ENCODE results near the gene CDH4. TPM values are rescaled to one million over a fixed set of nuclear protein-coding genes. Genes with fewer than 3 reads are reported as not detected.

The CDH4 gene
- total RNA-seq, 1 experiment from 2014 or later: not detected

DNA sequence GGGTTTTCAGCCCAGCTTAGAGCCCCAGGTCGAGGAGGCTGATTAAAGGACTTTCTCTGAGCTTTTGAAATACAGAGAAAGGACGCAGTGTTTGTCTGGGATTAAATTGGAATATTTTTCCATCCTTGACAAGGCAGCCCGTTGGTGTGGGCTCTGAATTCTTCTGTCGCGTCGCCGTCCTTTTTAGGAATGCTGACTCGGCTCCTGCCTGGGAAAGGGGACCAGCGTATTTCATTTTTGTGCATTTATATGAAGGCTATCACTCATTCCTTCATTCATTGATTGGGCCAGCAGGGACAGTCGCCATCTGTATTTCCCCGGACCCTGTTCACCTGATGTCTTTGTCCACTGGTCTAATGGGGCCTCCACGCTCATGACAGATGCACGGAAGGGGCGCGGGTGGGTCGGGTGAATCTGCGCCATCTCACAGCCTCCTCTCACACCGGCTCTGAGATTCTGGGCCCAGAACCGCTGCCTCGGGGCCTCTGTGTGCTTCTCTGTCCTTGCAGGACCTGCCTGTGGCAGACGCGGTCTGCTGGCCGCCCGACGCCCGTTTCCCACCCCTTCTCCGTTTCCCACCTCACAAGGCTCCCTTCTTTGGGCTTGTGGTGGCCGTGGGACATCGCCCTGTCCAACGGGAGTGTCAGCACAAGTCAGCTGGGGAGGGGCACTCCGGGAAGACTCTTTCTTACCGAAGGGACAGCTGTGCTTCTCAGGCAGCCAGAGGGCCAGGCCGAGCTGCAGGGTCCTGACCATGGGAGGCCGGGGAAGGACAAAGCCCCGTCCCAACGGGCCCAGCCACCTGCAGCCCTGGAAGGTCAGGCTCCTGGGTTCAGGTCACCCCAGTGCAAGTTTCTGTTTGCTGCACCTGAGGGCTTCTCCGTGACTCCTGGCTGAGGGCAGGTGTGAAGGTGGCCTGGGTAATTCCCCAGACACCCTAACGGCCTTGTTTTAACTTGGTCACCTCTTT, 656.3 kb downstream of the CDH4 start:
- no TSS peak for BruUV-seq (replicated peaks)
- Histone ChIP-seq H3K4me1 (ENCODE audit: control insufficient read depth, insufficient read depth, low read length) (no peaks in the 10 kb centered on the region), H3K9me3 (ENCODE audit: control insufficient read depth, insufficient read depth, low read depth, low read length) (no peaks in the 10 kb centered on the region), H3K27me3 (ENCODE audit: control insufficient read depth, insufficient read depth, low read length) (no peaks in the 10 kb centered on the region), H3K4me3 (ENCODE audit: low read depth in 2 of 2, low read length in 2 of 2) (no peak overlapping the region), H3K27ac (ENCODE audit: low read length) (no peak overlapping the region), H3K36me3 (ENCODE audit: control insufficient read depth, insufficient read depth, low read length) (no peaks in the 10 kb centered on the region)
- TF ChIP-seq, protein P1, sequence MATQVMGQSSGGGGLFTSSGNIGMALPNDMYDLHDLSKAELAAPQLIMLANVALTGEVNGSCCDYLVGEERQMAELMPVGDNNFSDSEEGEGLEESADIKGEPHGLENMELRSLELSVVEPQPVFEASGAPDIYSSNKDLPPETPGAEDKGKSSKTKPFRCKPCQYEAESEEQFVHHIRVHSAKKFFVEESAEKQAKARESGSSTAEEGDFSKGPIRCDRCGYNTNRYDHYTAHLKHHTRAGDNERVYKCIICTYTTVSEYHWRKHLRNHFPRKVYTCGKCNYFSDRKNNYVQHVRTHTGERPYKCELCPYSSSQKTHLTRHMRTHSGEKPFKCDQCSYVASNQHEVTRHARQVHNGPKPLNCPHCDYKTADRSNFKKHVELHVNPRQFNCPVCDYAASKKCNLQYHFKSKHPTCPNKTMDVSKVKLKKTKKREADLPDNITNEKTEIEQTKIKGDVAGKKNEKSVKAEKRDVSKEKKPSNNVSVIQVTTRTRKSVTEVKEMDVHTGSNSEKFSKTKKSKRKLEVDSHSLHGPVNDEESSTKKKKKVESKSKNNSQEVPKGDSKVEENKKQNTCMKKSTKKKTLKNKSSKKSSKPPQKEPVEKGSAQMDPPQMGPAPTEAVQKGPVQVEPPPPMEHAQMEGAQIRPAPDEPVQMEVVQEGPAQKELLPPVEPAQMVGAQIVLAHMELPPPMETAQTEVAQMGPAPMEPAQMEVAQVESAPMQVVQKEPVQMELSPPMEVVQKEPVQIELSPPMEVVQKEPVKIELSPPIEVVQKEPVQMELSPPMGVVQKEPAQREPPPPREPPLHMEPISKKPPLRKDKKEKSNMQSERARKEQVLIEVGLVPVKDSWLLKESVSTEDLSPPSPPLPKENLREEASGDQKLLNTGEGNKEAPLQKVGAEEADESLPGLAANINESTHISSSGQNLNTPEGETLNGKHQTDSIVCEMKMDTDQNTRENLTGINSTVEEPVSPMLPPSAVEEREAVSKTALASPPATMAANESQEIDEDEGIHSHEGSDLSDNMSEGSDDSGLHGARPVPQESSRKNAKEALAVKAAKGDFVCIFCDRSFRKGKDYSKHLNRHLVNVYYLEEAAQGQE (IDR thresholded peaks at IDR 0.05; ENCODE audit: insufficient read depth in 1 of 2, low read depth in 2 of 2, low read length in 1 of 2): no peak
- TF ChIP-seq TCF7L2 (IDR thresholded peaks at IDR 0.05; ENCODE audit: low read depth, low read length) (no peak), SIN3A (IDR thresholded peaks at IDR 0.05; ENCODE audit: borderline replicate concordance, insufficient read depth, low read depth, low read length) (no peak), POLR2AphosphoS5 (IDR thresholded peaks at IDR 0.05; ENCODE audit: low read depth, low read length) (no peak)
- TF ChIP-seq, protein P2, sequence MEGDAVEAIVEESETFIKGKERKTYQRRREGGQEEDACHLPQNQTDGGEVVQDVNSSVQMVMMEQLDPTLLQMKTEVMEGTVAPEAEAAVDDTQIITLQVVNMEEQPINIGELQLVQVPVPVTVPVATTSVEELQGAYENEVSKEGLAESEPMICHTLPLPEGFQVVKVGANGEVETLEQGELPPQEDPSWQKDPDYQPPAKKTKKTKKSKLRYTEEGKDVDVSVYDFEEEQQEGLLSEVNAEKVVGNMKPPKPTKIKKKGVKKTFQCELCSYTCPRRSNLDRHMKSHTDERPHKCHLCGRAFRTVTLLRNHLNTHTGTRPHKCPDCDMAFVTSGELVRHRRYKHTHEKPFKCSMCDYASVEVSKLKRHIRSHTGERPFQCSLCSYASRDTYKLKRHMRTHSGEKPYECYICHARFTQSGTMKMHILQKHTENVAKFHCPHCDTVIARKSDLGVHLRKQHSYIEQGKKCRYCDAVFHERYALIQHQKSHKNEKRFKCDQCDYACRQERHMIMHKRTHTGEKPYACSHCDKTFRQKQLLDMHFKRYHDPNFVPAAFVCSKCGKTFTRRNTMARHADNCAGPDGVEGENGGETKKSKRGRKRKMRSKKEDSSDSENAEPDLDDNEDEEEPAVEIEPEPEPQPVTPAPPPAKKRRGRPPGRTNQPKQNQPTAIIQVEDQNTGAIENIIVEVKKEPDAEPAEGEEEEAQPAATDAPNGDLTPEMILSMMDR (IDR thresholded peaks at IDR 0.05): no peak
- DNase-seq (ENCODE audit: low read depth, low spot score): no peak
- ChIA-PET CTCF (interaction anchor here (0.6 to 0.7 kb wide), 2 partner anchors 12 to 60 kb away, joined by 4 read pairs; no protein-coding TSS in a partner anchor), POLR2A (no interaction called here)
- no peak for ATAC-seq
- in situ Hi-C loops (cut with HindIII; ENCODE audit: low pct_unique_long_range_greater_than_20kb, low sequenced_read_pairs): no loop called here
- intact Hi-C loops (cut with micrococcal nuclease; ENCODE audit: unreplicated experiment): no loop called here

DNA sequence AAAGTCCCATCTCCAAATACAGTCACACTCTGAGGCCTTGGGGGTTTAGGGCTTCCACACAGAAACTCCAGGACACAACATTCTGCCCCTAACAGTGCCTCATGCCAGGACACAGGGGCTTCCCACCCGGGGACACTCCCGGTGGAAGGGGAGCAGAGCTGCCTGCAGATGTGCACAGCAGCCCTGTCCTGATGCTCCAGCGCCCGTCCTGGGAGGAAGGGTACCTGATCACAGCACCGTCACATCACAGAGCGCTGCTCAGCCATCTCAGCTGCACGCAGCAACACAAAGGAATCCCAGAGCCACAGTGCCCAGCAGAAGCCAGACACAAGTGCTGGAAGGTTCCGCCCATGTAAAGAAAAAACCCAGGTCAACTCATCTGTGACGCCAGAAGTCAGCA, 657.0 kb downstream of the CDH4 start:
- ATAC-seq (no peak), DNase-seq (ENCODE audit: low read depth, low spot score) (no peak)
- H3K4me3 ChIP-seq (ENCODE audit: low read depth in 2 of 2, low read length in 2 of 2): no peak overlapping the region
- no peaks in the 10 kb centered on the region for H3K4me1 ChIP-seq (ENCODE audit: control insufficient read depth, insufficient read depth, low read length)
- H3K9me3 ChIP-seq (ENCODE audit: control insufficient read depth, insufficient read depth, low read depth, low read length): no peaks in the 10 kb centered on the region
- no TSS peak for BruUV-seq (replicated peaks)
- intact Hi-C loops (cut with micrococcal nuclease; ENCODE audit: unreplicated experiment): no loop called here
- in situ Hi-C loops (cut with HindIII; ENCODE audit: low pct_unique_long_range_greater_than_20kb, low sequenced_read_pairs): no loop called here
- H3K27ac ChIP-seq (ENCODE audit: low read length): no peak overlapping the region
- H3K36me3 ChIP-seq (ENCODE audit: control insufficient read depth, insufficient read depth, low read length): no peaks in the 10 kb centered on the region
- ChIA-PET POLR2A (no interaction called here), CTCF (no interaction called here)
- no peaks in the 10 kb centered on the region for H3K27me3 ChIP-seq (ENCODE audit: control insufficient read depth, insufficient read depth, low read length)
- TF ChIP-seq SIN3A (IDR thresholded peaks at IDR 0.05; ENCODE audit: borderline replicate concordance, insufficient read depth, low read depth, low read length): no peak
- TF ChIP-seq, protein P1 (IDR thresholded peaks at IDR 0.05; ENCODE audit: insufficient read depth in 1 of 2, low read depth in 2 of 2, low read length in 1 of 2): no peak
- no peak for TF ChIP-seq POLR2AphosphoS5 (IDR thresholded peaks at IDR 0.05; ENCODE audit: low read depth, low read length)
- TF ChIP-seq, protein P2 (IDR thresholded peaks at IDR 0.05): no peak
- TF ChIP-seq TCF7L2 (IDR thresholded peaks at IDR 0.05; ENCODE audit: low read depth, low read length): no peak
